Measurements from ENCODE around the gene FUT3.

Gene FUT3

DNA sequence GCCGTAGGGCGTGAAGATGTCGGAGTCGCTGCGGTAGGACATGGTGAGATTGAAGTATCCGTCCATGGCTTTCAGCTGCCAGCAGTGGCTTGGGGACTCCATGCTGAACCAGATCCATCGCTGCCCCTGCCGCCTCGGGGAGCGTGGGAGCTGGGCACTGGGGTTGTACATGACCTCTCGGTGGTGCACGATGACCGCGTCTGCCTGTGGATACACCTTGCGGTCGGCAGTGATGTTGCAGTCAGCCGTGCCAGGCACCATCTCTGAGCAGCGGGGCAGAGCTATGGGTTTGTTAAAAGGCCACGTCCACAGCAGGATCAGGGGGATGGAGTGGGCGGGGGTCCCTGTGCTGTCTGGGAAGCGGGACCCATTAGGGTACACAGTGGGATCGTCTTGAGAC lies 19.2 kb downstream of the FUT3 start:
- Histone ChIP-seq H3K4me3 (ENCODE audit: low read length in 2 of 2) (no peak overlapping the region), H3K36me3 (ENCODE audit: control insufficient read depth in 2 of 2, insufficient read depth in 2 of 2, low read length in 2 of 2) (peaks cover 5 to 19% of the 10 kb centered on the region in 2 donors), H3K27ac (ENCODE audit: low read depth in 2 of 2, low read length in 2 of 2) (no peak overlapping the region), H3K27me3 (ENCODE audit: control insufficient read depth in 2 of 2, insufficient read depth in 2 of 2, low read length in 2 of 2) (no peaks in the 10 kb centered on the region), H3K9ac (ENCODE audit: low read depth in 1 of 2, low read length in 2 of 2) (no peak overlapping the region), H3K4me1 (ENCODE audit: control insufficient read depth in 2 of 2, insufficient read depth in 2 of 2, low read length in 2 of 2) (peaks cover 13 to 14% of the 10 kb centered on the region in 2 donors), H3K9me3 (ENCODE audit: control insufficient read depth in 2 of 2, low read length in 2 of 2) (no peaks in the 10 kb centered on the region)

DNA sequence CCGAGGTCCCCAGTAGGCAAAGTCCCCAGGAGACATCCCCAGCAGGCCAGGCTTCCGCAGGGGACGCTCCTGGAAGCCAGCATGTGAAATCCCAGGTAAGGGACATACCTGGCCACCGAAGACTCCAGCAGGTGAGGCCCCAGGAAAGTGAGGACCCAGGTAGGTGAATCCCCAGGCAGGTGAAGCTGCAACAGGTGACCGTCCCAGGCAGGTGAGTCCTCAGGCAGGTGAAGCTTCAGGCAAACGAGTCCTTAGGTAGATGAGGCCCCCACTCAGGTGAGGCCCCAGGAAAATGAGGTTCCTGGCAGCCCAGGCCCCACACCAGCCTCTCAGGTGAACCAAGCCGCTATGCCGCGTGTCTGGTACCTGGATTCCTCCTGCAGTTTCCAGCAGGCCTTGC lies 20.1 kb downstream of the FUT3 start:
- Histone ChIP-seq H3K4me3 (ENCODE audit: low read length in 2 of 2) (no peak overlapping the region), H3K36me3 (ENCODE audit: control insufficient read depth in 2 of 2, insufficient read depth in 2 of 2, low read length in 2 of 2) (peaks cover 5 to 19% of the 10 kb centered on the region in 2 donors), H3K27ac (ENCODE audit: low read depth in 2 of 2, low read length in 2 of 2) (no peak overlapping the region), H3K9me3 (ENCODE audit: control insufficient read depth in 2 of 2, low read length in 2 of 2) (no peaks in the 10 kb centered on the region), H3K27me3 (ENCODE audit: control insufficient read depth in 2 of 2, insufficient read depth in 2 of 2, low read length in 2 of 2) (no peaks in the 10 kb centered on the region), H3K4me1 (ENCODE audit: control insufficient read depth in 2 of 2, insufficient read depth in 2 of 2, low read length in 2 of 2) (peaks cover 11 to 19% of the 10 kb centered on the region in 2 donors), H3K9ac (ENCODE audit: low read depth in 1 of 2, low read length in 2 of 2) (no peak overlapping the region)

DNA sequence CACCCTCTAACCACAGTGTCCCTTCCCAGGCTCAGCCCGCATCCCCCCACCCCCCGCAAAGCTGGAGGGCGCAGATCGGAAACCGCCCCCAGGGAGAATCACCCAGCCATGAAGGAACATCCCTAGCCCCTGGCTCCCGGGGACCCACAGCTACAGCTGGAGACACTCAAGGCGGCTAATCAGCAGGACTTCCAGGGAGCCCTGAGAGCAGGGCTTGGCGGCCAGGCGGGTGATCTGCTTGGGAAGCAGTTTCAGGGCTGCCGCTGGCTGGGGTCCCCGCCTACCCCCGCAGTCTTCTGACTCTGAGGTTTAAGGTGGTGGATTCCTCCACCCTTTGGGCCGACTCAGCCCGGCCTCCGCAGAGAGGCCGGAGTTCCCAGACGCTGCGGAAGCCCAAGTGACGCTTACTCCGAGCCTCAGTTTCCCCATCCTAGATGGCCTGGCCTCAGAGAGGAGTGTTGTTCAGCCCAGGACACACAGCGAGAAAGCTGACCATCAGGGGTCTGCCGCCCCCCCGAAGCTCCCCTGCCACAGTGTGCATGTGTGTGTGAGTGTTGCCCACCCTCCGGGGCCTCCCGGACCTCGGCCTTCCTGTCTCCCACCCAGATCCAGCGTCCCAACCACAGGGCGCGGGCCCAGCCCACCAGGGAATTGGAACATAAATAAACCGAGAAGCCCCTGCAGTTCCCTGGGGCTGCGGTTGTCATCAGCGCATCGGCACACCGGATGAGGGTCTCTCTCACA lies 21.5 kb downstream of the FUT3 start:
- Histone ChIP-seq H3K27ac (ENCODE audit: low read depth in 2 of 2, low read length in 2 of 2) (no peak overlapping the region), H3K4me3 (ENCODE audit: low read length in 2 of 2) (no peak overlapping the region), H3K36me3 (ENCODE audit: control insufficient read depth in 2 of 2, insufficient read depth in 2 of 2, low read length in 2 of 2) (peaks cover 5 to 14% of the 10 kb centered on the region in 2 donors), H3K4me1 (ENCODE audit: control insufficient read depth in 2 of 2, insufficient read depth in 2 of 2, low read length in 2 of 2) (peaks cover 11 to 19% of the 10 kb centered on the region in 2 donors), H3K9ac (ENCODE audit: low read depth in 1 of 2, low read length in 2 of 2) (no peak overlapping the region), H3K27me3 (ENCODE audit: control insufficient read depth in 2 of 2, insufficient read depth in 2 of 2, low read length in 2 of 2) (no peaks in the 10 kb centered on the region), H3K9me3 (ENCODE audit: control insufficient read depth in 2 of 2, low read length in 2 of 2) (no peaks in the 10 kb centered on the region)

DNA sequence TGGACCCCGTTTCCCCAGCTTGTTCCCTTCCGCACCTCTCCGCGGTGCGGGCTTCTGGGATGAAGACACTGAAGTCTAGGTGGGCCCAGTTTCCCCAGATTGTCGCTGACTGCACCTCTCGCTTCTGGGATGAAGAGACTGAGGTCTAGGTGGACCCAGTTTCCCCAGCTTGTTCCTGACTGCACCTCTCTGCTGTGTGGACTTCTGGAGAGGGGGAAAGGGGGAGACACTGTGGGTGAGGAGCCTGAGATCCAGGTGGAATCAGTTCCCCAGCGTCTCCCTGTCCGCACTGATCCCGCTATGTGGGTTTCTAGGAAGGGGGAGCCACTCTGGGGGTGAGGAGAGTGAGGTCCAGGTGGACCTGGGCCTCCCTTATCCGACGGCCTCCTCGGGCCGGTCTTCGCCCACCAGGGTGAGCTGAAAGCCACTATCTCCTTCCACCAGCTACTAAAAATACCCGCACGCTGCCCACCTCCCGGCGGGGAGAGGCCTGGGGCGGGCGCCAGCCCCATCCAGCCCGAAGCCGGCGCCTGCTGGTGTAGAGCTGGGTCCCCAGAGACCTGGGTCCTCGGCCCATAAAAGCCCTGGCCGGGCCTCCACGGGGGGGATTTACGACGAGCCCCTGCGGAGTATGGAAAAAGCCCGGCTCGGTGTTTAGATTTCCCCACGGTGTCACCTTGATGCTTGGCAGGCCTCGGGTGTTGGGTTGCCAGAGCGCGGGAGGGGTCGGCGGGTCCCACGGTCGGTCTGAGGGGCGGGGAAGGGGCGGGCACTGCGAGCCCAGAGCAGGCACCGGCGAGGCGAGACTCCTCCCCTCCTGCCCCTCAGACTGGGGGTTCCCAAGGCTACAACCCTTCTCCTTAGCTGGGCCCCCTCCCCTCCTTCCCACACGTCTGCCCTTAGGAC lies 22.3 kb downstream of the FUT3 start:
- peak overlapping the region; percentile 80 to 85 for H3K27ac ChIP-seq (ENCODE audit: low read depth in 2 of 2, low read length in 2 of 2)
- peak overlapping the region; percentile 55 to 81 for H3K4me3 ChIP-seq (ENCODE audit: low read length in 2 of 2)
- no peaks in the 10 kb centered on the region for H3K9me3 ChIP-seq (ENCODE audit: control insufficient read depth in 2 of 2, low read length in 2 of 2)
- no peaks in the 10 kb centered on the region for H3K27me3 ChIP-seq (ENCODE audit: control insufficient read depth in 2 of 2, insufficient read depth in 2 of 2, low read length in 2 of 2)
- peaks cover 5 to 12% of the 10 kb centered on the region in 2 donors for H3K36me3 ChIP-seq (ENCODE audit: control insufficient read depth in 2 of 2, insufficient read depth in 2 of 2, low read length in 2 of 2)
- H3K4me1 ChIP-seq (ENCODE audit: control insufficient read depth in 2 of 2, insufficient read depth in 2 of 2, low read length in 2 of 2), result peaks cover 11 to 19% of the 10 kb centered on the region in 2 donors
- peak overlapping the region; percentile 44 to 66 for H3K9ac ChIP-seq (ENCODE audit: low read depth in 1 of 2, low read length in 2 of 2)

DNA sequence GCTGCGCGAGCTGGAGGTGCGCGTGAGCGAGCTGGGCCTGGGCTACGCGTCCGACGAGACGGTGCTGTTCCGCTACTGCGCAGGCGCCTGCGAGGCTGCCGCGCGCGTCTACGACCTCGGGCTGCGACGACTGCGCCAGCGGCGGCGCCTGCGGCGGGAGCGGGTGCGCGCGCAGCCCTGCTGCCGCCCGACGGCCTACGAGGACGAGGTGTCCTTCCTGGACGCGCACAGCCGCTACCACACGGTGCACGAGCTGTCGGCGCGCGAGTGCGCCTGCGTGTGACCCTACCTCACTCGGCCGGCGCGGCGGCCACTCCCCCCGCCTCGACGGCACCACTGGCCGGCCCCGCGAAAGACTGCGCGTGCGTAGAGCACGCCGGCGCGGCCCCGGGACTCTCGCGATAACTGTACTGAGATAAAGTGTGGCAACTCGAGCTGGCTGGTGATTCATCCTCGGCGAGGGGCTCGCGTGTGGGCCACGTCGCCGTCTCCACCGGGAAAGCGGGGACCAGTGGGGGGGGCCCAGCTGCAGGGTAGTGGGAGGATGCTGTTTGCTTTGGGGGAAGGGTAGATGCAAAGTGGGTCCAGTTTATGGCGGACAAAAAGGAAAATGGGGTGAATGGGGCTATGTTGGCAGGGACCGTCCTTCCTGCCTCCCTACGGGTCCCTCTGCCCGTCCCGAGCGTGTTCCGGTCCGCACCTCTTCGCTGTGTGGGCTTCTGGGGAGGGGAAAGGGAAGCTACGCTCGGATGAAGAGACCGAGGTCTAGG lies 23.2 kb downstream of the FUT3 start:
- Histone ChIP-seq H3K36me3 (ENCODE audit: control insufficient read depth in 2 of 2, insufficient read depth in 2 of 2, low read length in 2 of 2) (peaks cover 5 to 12% of the 10 kb centered on the region in 2 donors), H3K9ac (ENCODE audit: low read depth in 1 of 2, low read length in 2 of 2) (peak overlapping the region; percentile 44 to 66), H3K27ac (ENCODE audit: low read depth in 2 of 2, low read length in 2 of 2) (peak overlapping the region; percentile 80 to 85), H3K4me1 (ENCODE audit: control insufficient read depth in 2 of 2, insufficient read depth in 2 of 2, low read length in 2 of 2) (peaks cover 11 to 19% of the 10 kb centered on the region in 2 donors), H3K9me3 (ENCODE audit: control insufficient read depth in 2 of 2, low read length in 2 of 2) (no peaks in the 10 kb centered on the region), H3K4me3 (ENCODE audit: low read length in 2 of 2) (peak overlapping the region; percentile 55 to 81), H3K27me3 (ENCODE audit: control insufficient read depth in 2 of 2, insufficient read depth in 2 of 2, low read length in 2 of 2) (no peaks in the 10 kb centered on the region)

DNA sequence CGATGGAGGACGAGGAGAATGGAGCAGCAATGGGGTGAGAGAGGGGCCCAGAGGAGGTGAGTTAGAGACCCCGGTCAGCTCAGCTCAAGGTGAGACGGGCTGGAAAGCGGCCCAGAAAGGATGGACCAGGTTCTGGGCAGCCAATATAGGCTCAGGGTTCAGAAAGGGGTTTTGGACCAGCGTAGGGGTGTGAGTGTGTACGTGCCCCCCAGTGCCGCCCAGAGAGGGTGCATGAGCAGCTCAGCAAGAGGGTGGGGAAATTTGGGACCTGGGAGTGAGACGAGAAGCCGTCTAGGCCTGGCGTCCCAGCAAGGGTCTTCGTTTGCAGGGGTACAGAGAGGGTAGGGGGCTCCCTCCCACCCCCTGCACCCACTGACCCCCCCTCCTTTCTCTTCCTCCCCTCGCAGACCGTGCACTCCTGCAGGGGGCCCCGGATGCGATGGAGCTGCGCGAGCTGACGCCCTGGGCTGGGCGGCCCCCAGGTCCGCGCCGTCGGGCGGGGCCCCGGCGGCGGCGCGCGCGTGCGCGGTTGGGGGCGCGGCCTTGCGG lies 23.8 kb downstream of the FUT3 start:
- no peaks in the 10 kb centered on the region for H3K27me3 ChIP-seq (ENCODE audit: control insufficient read depth in 2 of 2, insufficient read depth in 2 of 2, low read length in 2 of 2)

DNA sequence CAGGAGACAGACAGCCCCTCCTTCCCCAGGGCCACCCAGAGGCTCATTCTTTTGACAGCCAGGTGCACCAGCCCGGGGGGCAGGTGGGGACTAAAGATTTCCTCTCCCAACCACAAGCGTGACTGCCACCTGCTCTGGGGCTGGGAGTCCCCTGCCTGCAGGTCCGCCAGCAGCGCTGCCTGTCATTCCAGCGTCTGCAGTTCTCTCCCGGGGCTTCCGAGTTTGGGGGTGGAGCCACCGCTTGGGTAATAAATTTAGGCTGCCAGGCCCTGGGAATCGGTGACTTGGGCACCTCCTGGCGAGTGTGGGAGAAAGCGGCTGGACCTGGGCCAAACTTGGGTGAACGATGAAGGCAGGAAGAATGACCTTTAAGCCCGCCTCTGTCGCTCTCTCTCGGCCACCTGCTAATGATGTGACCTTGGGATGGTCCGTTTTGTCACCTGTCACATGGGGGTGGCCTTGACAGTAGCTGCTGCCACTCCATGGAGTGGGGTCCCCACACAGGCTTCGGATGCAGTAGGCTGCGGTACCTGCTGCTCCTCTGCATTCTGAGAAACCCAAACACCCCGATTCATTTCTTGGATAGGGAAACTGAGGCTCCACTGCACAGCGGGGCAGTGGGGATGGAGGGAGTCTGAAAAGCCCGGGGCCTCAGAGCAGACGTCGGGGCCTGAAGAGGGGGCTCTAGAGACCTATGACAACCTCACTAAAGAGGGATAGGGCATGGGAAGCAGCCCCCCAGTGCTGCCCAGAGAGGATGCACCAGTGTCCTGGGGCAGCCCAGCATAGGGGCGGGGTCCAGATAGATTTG lies 24.5 kb downstream of the FUT3 start:
- peak overlapping the region in 1 of 2 donors; percentile 85 for H3K27ac ChIP-seq (ENCODE audit: low read depth in 2 of 2, low read length in 2 of 2)
- H3K4me3 ChIP-seq (ENCODE audit: low read length in 2 of 2), result peak overlapping the region in 1 of 2 donors; percentile 81
- H3K36me3 ChIP-seq (ENCODE audit: control insufficient read depth in 2 of 2, insufficient read depth in 2 of 2, low read length in 2 of 2), result peaks cover 0 to 7% of the 10 kb centered on the region in 2 donors
- H3K4me1 ChIP-seq (ENCODE audit: control insufficient read depth in 2 of 2, insufficient read depth in 2 of 2, low read length in 2 of 2), result peaks cover 11 to 19% of the 10 kb centered on the region in 2 donors
- H3K9me3 ChIP-seq (ENCODE audit: control insufficient read depth in 2 of 2, low read length in 2 of 2), result no peaks in the 10 kb centered on the region
- H3K27me3 ChIP-seq (ENCODE audit: control insufficient read depth in 2 of 2, insufficient read depth in 2 of 2, low read length in 2 of 2), result no peaks in the 10 kb centered on the region
- H3K9ac ChIP-seq (ENCODE audit: low read depth in 1 of 2, low read length in 2 of 2), result peak overlapping the region; percentile 5 to 22

More for the DNA sequence above, 23.8 kb downstream of the FUT3 start:
- no peaks in the 10 kb centered on the region for H3K9me3 ChIP-seq (ENCODE audit: control insufficient read depth in 2 of 2, low read length in 2 of 2)
- H3K9ac ChIP-seq (ENCODE audit: low read depth in 1 of 2, low read length in 2 of 2), result peak overlapping the region; percentile 5 to 22
- H3K4me1 ChIP-seq (ENCODE audit: control insufficient read depth in 2 of 2, insufficient read depth in 2 of 2, low read length in 2 of 2), result peaks cover 11 to 19% of the 10 kb centered on the region in 2 donors
- H3K36me3 ChIP-seq (ENCODE audit: control insufficient read depth in 2 of 2, insufficient read depth in 2 of 2, low read length in 2 of 2), result peaks cover 0 to 7% of the 10 kb centered on the region in 2 donors
- peak overlapping the region; percentile 80 to 85 for H3K27ac ChIP-seq (ENCODE audit: low read depth in 2 of 2, low read length in 2 of 2)
- peak overlapping the region; percentile 55 to 81 for H3K4me3 ChIP-seq (ENCODE audit: low read length in 2 of 2)

DNA sequence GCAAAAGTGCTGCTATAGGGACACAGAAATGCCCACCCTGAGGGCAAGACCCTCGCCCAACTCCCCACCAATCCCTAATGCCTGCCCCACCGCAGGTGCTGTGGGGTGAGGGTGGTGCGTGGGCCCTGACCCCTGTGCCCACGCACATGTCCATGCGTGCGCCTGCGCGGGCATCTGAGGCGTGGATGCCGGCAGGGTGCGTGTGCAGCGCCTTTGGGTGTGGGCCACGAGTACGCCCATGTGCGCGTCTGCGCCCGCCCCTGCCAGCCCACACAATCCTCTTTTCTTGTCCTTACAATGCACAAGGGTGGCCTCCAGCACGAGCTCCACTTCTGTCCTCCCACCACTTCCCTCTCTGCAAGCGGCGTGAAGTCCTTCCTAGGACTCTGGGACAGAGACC lies 26.1 kb downstream of the FUT3 start:
- H3K27ac ChIP-seq (ENCODE audit: low read depth in 2 of 2, low read length in 2 of 2), result no peak overlapping the region
- H3K9ac ChIP-seq (ENCODE audit: low read depth in 1 of 2, low read length in 2 of 2), result no peak overlapping the region
- peaks cover 0 to under 1% of the 10 kb centered on the region in 2 donors for H3K36me3 ChIP-seq (ENCODE audit: control insufficient read depth in 2 of 2, insufficient read depth in 2 of 2, low read length in 2 of 2)
- peaks cover 11 to 19% of the 10 kb centered on the region in 2 donors for H3K4me1 ChIP-seq (ENCODE audit: control insufficient read depth in 2 of 2, insufficient read depth in 2 of 2, low read length in 2 of 2)
- no peak overlapping the region for H3K4me3 ChIP-seq (ENCODE audit: low read length in 2 of 2)
- no peaks in the 10 kb centered on the region for H3K27me3 ChIP-seq (ENCODE audit: control insufficient read depth in 2 of 2, insufficient read depth in 2 of 2, low read length in 2 of 2)
- H3K9me3 ChIP-seq (ENCODE audit: control insufficient read depth in 2 of 2, low read length in 2 of 2), result no peaks in the 10 kb centered on the region

DNA sequence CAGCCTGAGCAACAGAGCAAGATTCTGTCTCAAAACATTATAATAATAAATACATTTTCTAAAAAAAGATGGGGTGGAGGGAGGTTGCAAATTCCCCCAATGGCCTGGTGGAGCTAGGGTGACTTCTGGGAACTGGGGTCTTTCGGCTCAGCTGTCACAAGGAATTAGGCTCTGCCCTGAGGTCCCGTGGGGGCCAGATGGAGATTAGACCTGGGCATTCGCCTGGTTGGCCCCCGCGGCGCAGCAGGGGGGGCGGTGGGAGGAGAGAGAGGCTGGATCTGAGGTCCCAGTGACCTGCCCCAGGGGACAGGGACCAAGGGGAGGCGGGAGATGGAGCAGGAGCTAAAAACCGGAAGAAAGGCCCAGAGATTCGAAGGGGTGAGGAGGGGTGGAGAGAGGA lies 26.5 kb downstream of the FUT3 start:
- H3K27ac ChIP-seq (ENCODE audit: low read depth in 2 of 2, low read length in 2 of 2), result no peak overlapping the region
- H3K27me3 ChIP-seq (ENCODE audit: control insufficient read depth in 2 of 2, insufficient read depth in 2 of 2, low read length in 2 of 2), result no peaks in the 10 kb centered on the region

More for the DNA sequence above, 26.5 kb downstream of the FUT3 start:
- H3K9ac ChIP-seq (ENCODE audit: low read depth in 1 of 2, low read length in 2 of 2), result no peak overlapping the region
- peaks cover 11 to 18% of the 10 kb centered on the region in 2 donors for H3K4me1 ChIP-seq (ENCODE audit: control insufficient read depth in 2 of 2, insufficient read depth in 2 of 2, low read length in 2 of 2)
- no peak overlapping the region for H3K4me3 ChIP-seq (ENCODE audit: low read length in 2 of 2)
- no peaks in the 10 kb centered on the region for H3K36me3 ChIP-seq (ENCODE audit: control insufficient read depth in 2 of 2, insufficient read depth in 2 of 2, low read length in 2 of 2)
- no peaks in the 10 kb centered on the region for H3K9me3 ChIP-seq (ENCODE audit: control insufficient read depth in 2 of 2, low read length in 2 of 2)

All from mucosa of rectum (tissue), 2 donors.